ENCODE results near the gene CNTNAP2.

DNA sequence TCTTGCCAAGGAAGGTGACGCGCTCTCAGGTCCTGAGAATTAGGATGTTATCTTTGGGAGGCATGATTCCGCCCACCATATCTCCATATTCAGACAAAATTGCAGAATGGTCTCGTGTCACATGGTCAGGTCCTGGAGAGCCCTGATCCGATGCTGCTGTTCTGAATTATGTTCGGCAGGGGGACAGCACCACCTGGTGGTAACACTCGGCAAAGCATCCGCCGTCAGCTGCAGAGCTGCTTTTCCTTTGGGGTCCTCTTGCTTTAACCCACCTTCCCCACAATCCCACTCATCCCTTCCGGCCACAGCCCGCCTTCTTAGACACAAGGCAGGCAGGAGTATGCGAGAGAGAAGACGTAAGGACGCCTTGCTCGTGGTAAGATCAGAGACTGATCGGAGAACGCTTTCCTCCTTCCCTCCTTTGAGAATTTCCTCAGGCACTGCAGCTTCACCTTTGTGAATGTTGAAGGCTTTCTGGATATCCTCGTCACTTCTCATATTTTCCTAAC, 2146.2 kb downstream of the CNTNAP2 start:
- TF ChIP-seq, protein P1, sequence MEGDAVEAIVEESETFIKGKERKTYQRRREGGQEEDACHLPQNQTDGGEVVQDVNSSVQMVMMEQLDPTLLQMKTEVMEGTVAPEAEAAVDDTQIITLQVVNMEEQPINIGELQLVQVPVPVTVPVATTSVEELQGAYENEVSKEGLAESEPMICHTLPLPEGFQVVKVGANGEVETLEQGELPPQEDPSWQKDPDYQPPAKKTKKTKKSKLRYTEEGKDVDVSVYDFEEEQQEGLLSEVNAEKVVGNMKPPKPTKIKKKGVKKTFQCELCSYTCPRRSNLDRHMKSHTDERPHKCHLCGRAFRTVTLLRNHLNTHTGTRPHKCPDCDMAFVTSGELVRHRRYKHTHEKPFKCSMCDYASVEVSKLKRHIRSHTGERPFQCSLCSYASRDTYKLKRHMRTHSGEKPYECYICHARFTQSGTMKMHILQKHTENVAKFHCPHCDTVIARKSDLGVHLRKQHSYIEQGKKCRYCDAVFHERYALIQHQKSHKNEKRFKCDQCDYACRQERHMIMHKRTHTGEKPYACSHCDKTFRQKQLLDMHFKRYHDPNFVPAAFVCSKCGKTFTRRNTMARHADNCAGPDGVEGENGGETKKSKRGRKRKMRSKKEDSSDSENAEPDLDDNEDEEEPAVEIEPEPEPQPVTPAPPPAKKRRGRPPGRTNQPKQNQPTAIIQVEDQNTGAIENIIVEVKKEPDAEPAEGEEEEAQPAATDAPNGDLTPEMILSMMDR (conservative IDR thresholded peaks at IDR 0.05 in 1 of 2, IDR thresholded peaks at IDR 0.05 in 1 of 2; ENCODE audit: low read depth in 1 of 2, low read length in 2 of 2), result peak; percentile 62 to 95
- no peak for TF ChIP-seq EZH2 (IDR thresholded peaks at IDR 0.05; ENCODE audit: low read length, missing control alignments)

Data from fibroblast of lung (primary cell).